ENCODE data around the gene N4BP2L2.
A peak's percentile ranks its signal among the peaks of the same experiment; 100 is the strongest.
"Not testable (repeated sequence)": the region's sequence is repeated elsewhere in the genome, so short reads cannot be mapped to it uniquely, and the experiment has no call there.

Gene N4BP2L2

DNA sequence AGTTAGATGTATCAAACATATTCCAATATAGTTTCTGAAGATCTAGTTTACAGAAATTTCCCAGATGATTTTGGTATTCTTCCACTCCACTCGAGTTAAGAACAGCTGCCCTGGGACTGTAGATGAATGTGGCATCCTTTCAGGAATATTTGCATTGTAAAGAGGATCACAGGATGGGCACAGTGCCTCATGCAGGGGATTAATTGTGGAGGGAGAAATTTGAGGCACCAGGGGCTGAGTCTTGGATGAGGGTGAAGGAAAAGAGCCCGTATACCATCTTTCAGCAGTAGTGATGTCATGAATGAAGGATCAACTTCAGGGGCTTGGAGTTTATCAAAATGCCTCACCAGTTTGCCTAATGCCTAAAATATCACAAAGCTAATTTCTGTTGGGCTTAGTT, 43.7 kb upstream of the N4BP2L2 start:
- no peak for DNase-seq (ENCODE audit: low spot score)
- TF ChIP-seq, protein P1, sequence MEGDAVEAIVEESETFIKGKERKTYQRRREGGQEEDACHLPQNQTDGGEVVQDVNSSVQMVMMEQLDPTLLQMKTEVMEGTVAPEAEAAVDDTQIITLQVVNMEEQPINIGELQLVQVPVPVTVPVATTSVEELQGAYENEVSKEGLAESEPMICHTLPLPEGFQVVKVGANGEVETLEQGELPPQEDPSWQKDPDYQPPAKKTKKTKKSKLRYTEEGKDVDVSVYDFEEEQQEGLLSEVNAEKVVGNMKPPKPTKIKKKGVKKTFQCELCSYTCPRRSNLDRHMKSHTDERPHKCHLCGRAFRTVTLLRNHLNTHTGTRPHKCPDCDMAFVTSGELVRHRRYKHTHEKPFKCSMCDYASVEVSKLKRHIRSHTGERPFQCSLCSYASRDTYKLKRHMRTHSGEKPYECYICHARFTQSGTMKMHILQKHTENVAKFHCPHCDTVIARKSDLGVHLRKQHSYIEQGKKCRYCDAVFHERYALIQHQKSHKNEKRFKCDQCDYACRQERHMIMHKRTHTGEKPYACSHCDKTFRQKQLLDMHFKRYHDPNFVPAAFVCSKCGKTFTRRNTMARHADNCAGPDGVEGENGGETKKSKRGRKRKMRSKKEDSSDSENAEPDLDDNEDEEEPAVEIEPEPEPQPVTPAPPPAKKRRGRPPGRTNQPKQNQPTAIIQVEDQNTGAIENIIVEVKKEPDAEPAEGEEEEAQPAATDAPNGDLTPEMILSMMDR (IDR thresholded peaks at IDR 0.05; ENCODE audit: extremely low read depth, missing control alignments): no peak

DNA sequence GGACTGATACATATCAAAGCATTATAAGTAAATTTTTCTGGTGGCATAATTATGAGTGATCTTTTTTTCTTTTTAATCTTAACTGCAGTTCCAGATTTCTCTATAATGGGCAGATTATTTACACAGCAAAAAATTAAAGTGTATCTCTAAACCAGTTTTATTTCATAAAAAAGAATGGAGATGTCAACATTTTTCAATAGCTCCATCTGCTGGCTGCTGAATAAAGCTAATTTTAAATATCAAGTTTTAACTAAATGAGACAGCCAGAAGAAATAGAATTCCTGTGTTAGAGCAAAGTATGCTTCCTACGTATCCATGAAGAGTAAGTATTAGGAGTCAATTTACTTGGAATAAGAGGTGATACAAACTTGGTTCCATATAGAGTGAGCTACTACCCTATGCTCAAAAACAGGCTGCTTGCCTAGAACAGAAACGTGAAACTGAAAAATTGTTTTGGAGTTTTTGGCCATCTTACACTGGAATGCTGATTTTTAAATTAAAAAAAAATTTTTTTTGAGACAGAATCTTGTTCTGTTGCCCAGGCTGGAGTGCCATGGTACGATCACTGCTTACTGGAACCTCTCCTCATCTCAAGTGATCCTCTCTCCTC, 42.7 kb upstream of the N4BP2L2 start:
- DNase-seq (ENCODE audit: low spot score): peak; percentile 24
- TF ChIP-seq, protein P1 (IDR thresholded peaks at IDR 0.05; ENCODE audit: extremely low read depth, missing control alignments): peak; percentile 25

DNA sequence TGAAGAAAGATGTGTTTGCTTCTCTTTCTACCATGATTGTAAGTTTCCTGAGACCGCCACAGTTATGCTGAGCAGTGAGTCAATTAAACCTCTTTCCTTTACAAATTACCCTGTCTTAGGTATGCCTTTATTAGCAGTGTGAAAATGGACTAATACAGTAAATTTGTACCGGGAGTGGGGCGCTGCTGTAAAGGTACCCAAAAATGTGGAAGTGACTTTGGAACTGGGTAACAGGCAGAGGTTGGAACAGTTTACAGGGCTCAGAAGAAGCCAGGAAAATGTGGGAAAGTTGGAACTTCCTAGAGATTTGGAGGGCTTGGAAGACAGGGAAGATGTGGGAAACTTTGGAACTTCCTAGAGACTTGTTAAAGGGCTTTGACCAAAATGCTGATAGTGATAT, 38.4 kb upstream of the N4BP2L2 start:
- no peak for DNase-seq (ENCODE audit: low spot score)
- TF ChIP-seq, protein P1 (IDR thresholded peaks at IDR 0.05; ENCODE audit: extremely low read depth, missing control alignments): no peak

DNA sequence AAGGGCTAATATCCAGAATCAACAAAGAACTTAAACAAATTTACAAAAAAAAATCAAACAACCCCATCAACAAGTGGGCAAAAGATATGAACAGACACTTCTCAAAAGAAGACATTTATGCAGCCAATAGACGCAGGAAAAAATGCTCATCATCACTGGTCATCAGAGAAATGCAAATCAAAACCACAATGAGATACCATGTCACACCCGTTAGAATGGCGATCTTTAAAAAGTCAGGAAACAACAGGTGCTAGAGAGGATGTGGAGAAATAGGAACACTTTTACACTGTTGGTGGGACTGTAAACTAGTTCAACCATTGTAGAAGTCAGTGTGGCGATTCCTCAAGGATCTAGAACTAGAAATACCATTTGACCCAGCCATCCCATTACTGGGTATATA, 37.1 kb upstream of the N4BP2L2 start:
- DNase-seq (ENCODE audit: low spot score): not testable (repeated sequence)

DNA sequence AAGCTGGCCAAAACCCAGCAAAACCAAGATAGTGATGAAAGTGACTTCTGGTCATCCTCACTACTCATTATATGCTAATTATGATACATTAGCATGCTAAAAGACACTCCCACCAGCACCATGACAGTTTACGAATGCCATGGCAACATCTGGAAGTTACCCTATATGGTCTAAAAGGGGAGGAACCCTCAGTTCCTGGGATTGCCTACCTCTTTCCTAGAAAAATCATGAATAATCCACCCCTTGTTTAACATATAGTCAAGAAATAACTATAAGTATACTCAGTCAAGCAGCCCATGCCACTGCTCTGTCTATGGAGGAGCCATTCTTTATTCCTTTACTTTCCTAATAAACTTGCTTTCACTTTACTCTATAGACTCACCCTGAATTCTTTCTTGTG, 22.2 kb upstream of the N4BP2L2 start:
- not testable (repeated sequence) for DNase-seq (ENCODE audit: low spot score)

DNA sequence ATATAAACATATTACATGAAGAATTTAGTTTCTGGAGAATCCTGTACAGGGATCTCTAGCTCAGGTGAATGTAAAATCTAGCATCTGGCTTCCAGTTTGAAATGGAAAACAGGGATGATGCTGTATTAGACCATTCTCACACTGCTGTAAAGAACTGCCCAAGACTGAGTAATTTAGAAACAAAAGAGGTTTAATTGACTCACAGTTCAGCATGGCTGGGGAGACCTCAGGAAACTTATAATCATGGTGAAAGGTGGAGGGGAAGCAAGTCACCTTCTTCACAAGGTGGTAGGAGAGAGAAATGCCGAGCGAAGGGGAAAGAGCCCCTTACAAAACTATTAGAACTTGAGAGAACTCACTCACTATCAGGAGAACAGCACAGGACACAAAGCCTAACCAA, 17.0 kb upstream of the N4BP2L2 start:
- no peak for DNase-seq (ENCODE audit: low spot score)

DNA sequence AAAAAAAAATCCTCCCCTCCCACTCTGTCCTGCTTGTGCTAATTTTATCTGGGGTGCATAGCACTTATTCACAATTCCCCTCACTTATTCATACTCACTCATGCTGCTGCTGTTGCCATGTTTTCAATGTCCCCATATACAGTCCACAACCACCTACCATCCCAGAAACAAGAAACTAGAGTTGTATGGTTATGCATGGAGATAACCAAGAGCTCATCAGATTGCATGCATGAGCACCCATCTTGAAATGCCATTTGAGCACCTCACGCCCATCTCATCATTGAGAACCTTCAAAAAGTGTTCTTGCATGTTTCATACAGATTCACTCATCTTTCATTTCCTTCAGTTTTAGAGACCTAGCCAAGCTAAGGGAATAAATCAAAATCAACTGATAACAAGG, 15.1 kb upstream of the N4BP2L2 start:
- TF ChIP-seq, protein P1 (IDR thresholded peaks at IDR 0.05; ENCODE audit: extremely low read depth, missing control alignments): no peak
- DNase-seq (ENCODE audit: low spot score): no peak

More for the DNA sequence above, 17.0 kb upstream of the N4BP2L2 start:
- TF ChIP-seq, protein P1 (IDR thresholded peaks at IDR 0.05; ENCODE audit: extremely low read depth, missing control alignments): no peak

DNA sequence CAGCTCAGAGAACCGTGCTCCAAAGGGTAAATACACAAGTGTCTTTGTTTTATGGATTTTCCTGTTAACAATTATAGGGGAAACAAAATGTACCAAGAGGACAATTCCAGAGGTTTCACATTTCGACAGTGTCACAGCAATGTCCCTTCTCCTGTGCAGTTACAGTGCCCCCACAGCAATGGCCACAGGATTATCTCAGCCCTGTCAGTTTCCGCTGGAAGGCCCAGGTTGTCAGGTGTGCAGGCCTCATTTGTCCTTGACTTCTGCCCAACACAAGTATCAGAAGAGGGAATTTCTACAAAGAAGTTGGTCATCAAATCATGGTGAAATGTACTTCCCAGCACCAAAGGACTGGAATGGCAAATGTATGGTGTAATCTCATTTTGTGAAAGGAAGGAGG, 11.2 kb upstream of the N4BP2L2 start:
- no peak for DNase-seq (ENCODE audit: low spot score)
- TF ChIP-seq, protein P1 (IDR thresholded peaks at IDR 0.05; ENCODE audit: extremely low read depth, missing control alignments): no peak

All from GM20000 (cell line).